Activated CD4-positive, alpha-beta T cell treated with anti-CD3 and anti-CD28 coated beads, Interleukin-2, amount 10 ng/mL, durations not matched to agents 7 days and 5 days (primary cell): ENCODE results near the gene C1QBP. TPM values are rescaled to one million over a fixed set of nuclear protein-coding genes. Genes with fewer than 3 reads are reported as not detected.
"Not testable (repeated sequence)": the region's sequence is repeated elsewhere in the genome, so short reads cannot be mapped to it uniquely, and the experiment has no call there.

Experiments
- CTCF ChIA-PET: fragments of 350-600 bp; sonication (Branson Sonifier 250); formaldehyde crosslinking; loops from one replicate; lab custom pipeline; 2021; ENCODE audit warnings: antibody characterized with exemption; lab: Charles Lee
- POLR2A ChIA-PET: fragments of 350-600 bp; sonication (Branson Sonifier 250); formaldehyde crosslinking; loops from one replicate; lab custom pipeline; 2021; ENCODE audit warnings: antibody characterized with exemption; lab: Charles Lee
- DNase-seq: peaks from one replicate; pipeline ENCODE4 v3.0.0-alpha.2; 2020
- H3K27ac Mint-ChIP-seq: one replicate; pipeline ENCODE4 v1.8.0; 2021; ENCODE audit warnings: mild to moderate bottlenecking, moderate library complexity, mixed read lengths
- H3K27me3 Mint-ChIP-seq: one replicate; pipeline ENCODE4 v1.8.0; 2021; ENCODE audit warnings: mixed read lengths
- H3K36me3 Mint-ChIP-seq: one replicate; pipeline ENCODE4 v1.8.0; 2021; ENCODE audit warnings: low read depth, mixed read lengths
- H3K4me1 Mint-ChIP-seq: one replicate; pipeline ENCODE4 v1.8.0; 2021; ENCODE audit warnings: mixed read lengths
- H3K4me3 Mint-ChIP-seq: one replicate; pipeline ENCODE4 v1.8.0; 2021; ENCODE audit warnings: mild to moderate bottlenecking, moderate library complexity, mixed read lengths
- H3K9me3 Mint-ChIP-seq: one replicate; pipeline ENCODE4 v1.8.0; 2021; ENCODE audit warnings: mixed read lengths
- total RNA-seq, 2 experiments: library from RNA; stranded (reverse); gene quantifications; one replicate each; pipeline ENCODE4 v1.2.3, GENCODE V29; 2021

The C1QBP gene
- total RNA-seq, 2 experiments from 2014 or later, result 156 to 157 TPM

GRCh38 chr17:5466295-5466694 lies 27.3 kb upstream of the C1QBP start:
- DNase-seq, result no peak
- H3K4me1 Mint-ChIP-seq, result peaks cover 42% of the 10 kb centered on the region
- H3K4me3 Mint-ChIP-seq, result no peak overlapping the region
- peaks cover 10% of the 10 kb centered on the region for H3K36me3 Mint-ChIP-seq
- no peaks in the 10 kb centered on the region for H3K27me3 Mint-ChIP-seq
- H3K27ac Mint-ChIP-seq, result no peak overlapping the region
- H3K9me3 Mint-ChIP-seq, result no peaks in the 10 kb centered on the region
- ChIA-PET POLR2A (interaction anchor here (0.5 kb wide), 1 partner anchor 152 kb away, joined by 6 read pairs; no protein-coding TSS in a partner anchor), CTCF (interaction anchor here (1.6 to 3.3 kb wide), 2 partner anchors 14 to 27 kb away, joined by 3 to 27 read pairs; partner anchors contain the start of gene C1QBP)

- Mint-ChIP-seq H3K4me1 (peaks cover 42% of the 10 kb centered on the region), H3K9me3 (no peaks in the 10 kb centered on the region), H3K4me3 (no peak overlapping the region), H3K36me3 (peaks cover 13% of the 10 kb centered on the region), H3K27me3 (no peaks in the 10 kb centered on the region), H3K27ac (peak overlapping the region; percentile 0)
- POLR2A ChIA-PET, result no interaction called here
- DNase-seq, result no peak
- CTCF ChIA-PET, result interaction anchor here (1.8 to 2.9 kb wide), 2 partner anchors 14 to 25 kb away, joined by 7 to 15 read pairs; partner anchors contain the start of gene C1QBP
These were observed 26.0 kb upstream of the C1QBP start for GRCh38 chr17:5464717-5465507.

- Mint-ChIP-seq H3K27me3 (no peaks in the 10 kb centered on the region), H3K27ac (no peak overlapping the region), H3K4me3 (no peak overlapping the region), H3K36me3 (peaks cover 46% of the 10 kb centered on the region), H3K9me3 (no peaks in the 10 kb centered on the region), H3K4me1 (no peaks in the 10 kb centered on the region)
- no peak for DNase-seq
- CTCF ChIA-PET, result no interaction called here
- POLR2A ChIA-PET, result no interaction called here
These were observed 7.8 kb upstream of the C1QBP start for GRCh38 chr17:5446786-5447185.

DNA sequence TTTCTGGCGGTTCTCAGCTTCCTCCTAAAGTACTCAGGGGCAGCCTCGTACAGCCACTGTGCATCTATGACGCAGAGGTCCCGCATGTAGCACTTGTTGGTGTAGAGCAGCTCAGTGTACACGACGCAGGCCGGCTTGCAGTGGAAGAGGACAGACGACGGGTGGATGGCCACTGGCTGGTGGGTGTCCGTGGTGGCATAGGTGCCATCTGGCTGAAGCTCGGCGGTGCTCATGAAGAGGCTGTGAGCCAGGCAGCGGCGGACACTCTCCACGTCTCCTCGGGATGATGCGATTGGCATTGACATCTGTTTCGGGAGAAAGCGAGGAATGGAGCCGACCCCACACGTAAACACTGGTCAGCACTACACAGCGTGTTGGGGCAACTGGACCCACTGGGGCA lies 5.3 kb upstream of the C1QBP start:
- CTCF ChIA-PET, result interaction anchor here (1.0 to 1.2 kb wide), 2 partner anchors 10 kb away, joined by 3 to 4 read pairs; no protein-coding TSS in a partner anchor
- POLR2A ChIA-PET, result interaction anchor here (0.6 kb wide), 1 partner anchor 554 kb away, joined by 5 read pairs; no protein-coding TSS in a partner anchor
- Mint-ChIP-seq H3K36me3 (peaks cover 38% of the 10 kb centered on the region), H3K4me3 (no peak overlapping the region), H3K27me3 (no peaks in the 10 kb centered on the region), H3K9me3 (no peaks in the 10 kb centered on the region), H3K27ac (no peak overlapping the region), H3K4me1 (peaks cover 9% of the 10 kb centered on the region)
- DNase-seq, result no peak

GRCh38 chr17:5443728-5444127 lies 4.8 kb upstream of the C1QBP start:
- Mint-ChIP-seq H3K9me3 (no peaks in the 10 kb centered on the region), H3K27me3 (no peaks in the 10 kb centered on the region), H3K27ac (no peak overlapping the region), H3K4me3 (no peak overlapping the region), H3K4me1 (peaks cover 10% of the 10 kb centered on the region), H3K36me3 (peaks cover 35% of the 10 kb centered on the region)
- POLR2A ChIA-PET, result no interaction called here
- DNase-seq, result no peak
- CTCF ChIA-PET, result interaction anchor here (1.0 kb wide), 1 partner anchor 10 kb away, joined by 4 read pairs; no protein-coding TSS in a partner anchor

DNA sequence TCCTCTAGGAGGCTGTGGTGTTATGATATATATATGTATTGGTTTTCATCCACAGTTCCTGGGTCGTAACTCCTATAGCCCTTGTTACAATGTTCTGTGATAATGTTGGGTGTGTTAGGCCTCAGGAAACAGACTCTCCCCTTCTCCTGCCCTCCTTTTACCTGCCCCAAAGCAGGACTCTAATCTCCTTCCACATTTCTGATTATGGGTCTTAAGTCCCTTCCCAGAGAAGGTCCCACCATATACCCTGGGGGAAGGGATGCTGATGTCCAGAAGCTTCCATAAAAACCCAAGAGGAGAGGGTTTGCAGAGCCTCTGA lies 450 bp upstream of the C1QBP start:
- Mint-ChIP-seq H3K27ac (peak overlapping the region; percentile 92), H3K27me3 (no peaks in the 10 kb centered on the region), H3K4me3 (peak overlapping the region; percentile 82), H3K36me3 (peaks cover 41% of the 10 kb centered on the region), H3K4me1 (peaks cover 41% of the 10 kb centered on the region), H3K9me3 (no peaks in the 10 kb centered on the region)
- CTCF ChIA-PET, result interaction anchor here (0.7 to 3.4 kb wide), 24 partner anchors 10 to 500 kb away, joined by 3 to 27 read pairs (median 6); partner anchors contain the start of genes DERL2, DHX33, MIS12 and NUP88
- DNase-seq, result no peak
- POLR2A ChIA-PET, result interaction anchor here (1.0 kb wide), 1 partner anchor 47 kb away, joined by 3 read pairs; the partner anchor contains the start of genes DERL2 and MIS12

DNA sequence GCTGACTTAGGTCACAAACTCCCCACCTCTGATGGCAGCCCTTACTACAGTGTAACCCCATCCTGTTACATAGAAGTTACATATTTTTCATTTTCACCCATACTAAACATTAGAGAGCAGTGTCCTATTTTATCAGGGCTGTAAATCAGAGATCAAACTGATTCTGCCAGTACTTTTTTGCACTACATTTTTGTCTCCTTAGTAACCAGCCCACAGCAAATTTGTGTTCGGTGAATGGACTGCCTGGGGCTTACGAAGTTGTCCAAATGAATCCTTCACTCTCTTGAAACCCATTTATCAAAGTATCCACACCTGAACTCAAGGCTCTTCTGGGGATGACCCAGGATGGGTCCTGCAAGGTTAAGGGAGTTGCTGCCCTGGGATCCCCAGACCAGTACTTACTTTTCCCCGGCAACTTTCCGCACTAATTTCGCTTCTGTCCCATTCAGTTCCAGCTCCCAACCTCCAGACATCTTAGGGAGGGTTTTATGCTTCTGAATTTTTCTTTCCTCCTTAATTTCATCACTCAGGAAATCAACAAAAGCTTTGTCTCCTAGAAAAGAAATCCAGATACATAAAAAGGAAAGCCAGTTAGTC lies 1.1 kb downstream of the C1QBP start:
- ChIA-PET POLR2A (no interaction called here), CTCF (interaction anchor here (1.9 to 3.3 kb wide), 4 partner anchors 8 to 30 kb away, joined by 11 to 27 read pairs (median 17); partner anchors contain the start of genes DHX33, NUP88 and RPAIN)
- H3K27ac Mint-ChIP-seq, result peak overlapping the region; percentile 92
- H3K36me3 Mint-ChIP-seq, result peaks cover 44% of the 10 kb centered on the region
- H3K4me3 Mint-ChIP-seq, result peak overlapping the region; percentile 82
- peaks cover 45% of the 10 kb centered on the region for H3K4me1 Mint-ChIP-seq
- no peaks in the 10 kb centered on the region for H3K9me3 Mint-ChIP-seq
- no peaks in the 10 kb centered on the region for H3K27me3 Mint-ChIP-seq
- no peak for DNase-seq

GRCh38 chr17:5435781-5436315 lies 3.1 kb downstream of the C1QBP start:
- Mint-ChIP-seq H3K27ac (peak overlapping the region; percentile 10), H3K4me1 (peaks cover 46% of the 10 kb centered on the region), H3K36me3 (peaks cover 59% of the 10 kb centered on the region)
- DNase-seq, H3K9me3 Mint-ChIP-seq, H3K4me3 Mint-ChIP-seq, H3K27me3 Mint-ChIP-seq: not testable (repeated sequence)
- ChIA-PET CTCF (interaction anchor here (0.6 to 1.7 kb wide), 6 partner anchors 17 to 1908 kb away, joined by 3 to 4 read pairs (median 3); partner anchors contain the start of gene NUP88), POLR2A (interaction anchor here (1.0 kb wide), 1 partner anchor 16 kb away, joined by 3 read pairs; the partner anchor contains the start of genes NUP88 and RPAIN)

- Mint-ChIP-seq H3K9me3 (no peaks in the 10 kb centered on the region), H3K27ac (no peak overlapping the region), H3K4me3 (no peak overlapping the region), H3K27me3 (no peaks in the 10 kb centered on the region), H3K36me3 (peaks cover 63% of the 10 kb centered on the region), H3K4me1 (peaks cover 45% of the 10 kb centered on the region)
- CTCF ChIA-PET, result no interaction called here
- POLR2A ChIA-PET, result no interaction called here
- DNase-seq, result no peak
These were observed 4.0 kb downstream of the C1QBP start for GRCh38 chr17:5434984-5435383.

DNA sequence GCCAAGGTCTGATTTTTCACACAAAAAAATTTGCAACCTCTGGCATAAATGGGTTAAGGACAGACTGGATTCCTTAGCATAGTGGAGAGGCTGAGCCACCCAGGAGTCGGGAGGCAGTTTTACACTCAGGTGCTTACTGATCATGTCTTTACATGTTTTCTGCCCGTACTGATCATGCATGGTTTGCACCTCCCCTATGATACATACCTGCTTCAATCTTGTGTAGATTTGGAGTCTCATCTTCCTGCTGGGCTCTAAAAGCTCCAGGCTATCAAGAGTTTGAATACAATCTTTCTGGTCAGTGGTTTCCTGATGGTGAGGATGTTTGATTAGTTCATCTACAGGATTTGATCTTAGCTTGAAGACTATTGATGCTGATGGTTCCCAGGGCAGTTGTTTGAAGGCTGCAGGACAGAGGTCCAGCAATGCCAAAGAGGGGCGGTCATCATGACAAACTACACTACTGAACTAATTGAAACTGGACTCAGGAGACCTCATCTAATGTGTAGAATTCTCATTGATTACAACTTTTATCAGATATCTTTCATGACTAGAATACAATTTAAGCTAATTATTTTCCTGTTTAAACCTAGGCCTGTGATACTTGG lies 6.9 kb downstream of the C1QBP start:
- no peak for DNase-seq
- H3K9me3 Mint-ChIP-seq, result no peaks in the 10 kb centered on the region
- CTCF ChIA-PET, result no interaction called here
- no peak overlapping the region for H3K4me3 Mint-ChIP-seq
- H3K4me1 Mint-ChIP-seq, result peaks cover 25% of the 10 kb centered on the region
- peaks cover 64% of the 10 kb centered on the region for H3K36me3 Mint-ChIP-seq
- H3K27ac Mint-ChIP-seq, result no peak overlapping the region
- POLR2A ChIA-PET, result interaction anchor here (0.6 kb wide), 1 partner anchor 12 kb away, joined by 3 read pairs; the partner anchor contains the start of gene RPAIN
- H3K27me3 Mint-ChIP-seq, result no peaks in the 10 kb centered on the region

DNA sequence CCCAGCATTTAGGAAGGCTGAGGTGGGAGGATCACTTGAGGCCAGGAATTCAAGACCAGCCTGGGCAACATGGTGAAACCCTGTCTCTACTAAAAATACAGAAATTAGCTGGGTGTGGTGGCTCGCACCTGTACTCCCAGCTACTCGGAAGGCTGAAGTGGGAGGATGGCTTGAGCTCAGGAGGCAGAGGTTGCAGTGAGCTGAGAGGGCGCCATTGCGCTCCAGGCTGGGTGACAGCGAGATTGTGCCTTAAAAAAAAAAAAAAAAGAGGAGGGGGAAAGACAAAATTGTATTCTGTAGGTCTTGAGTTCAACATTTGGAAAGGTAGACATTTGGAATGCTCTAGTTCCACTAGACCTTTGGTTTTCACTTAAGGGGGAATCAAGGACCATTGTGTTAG lies 7.7 kb downstream of the C1QBP start:
- H3K27ac Mint-ChIP-seq, H3K27me3 Mint-ChIP-seq, POLR2A ChIA-PET, H3K4me3 Mint-ChIP-seq, DNase-seq, H3K9me3 Mint-ChIP-seq: not testable (repeated sequence)
- Mint-ChIP-seq H3K4me1 (peaks cover 17% of the 10 kb centered on the region), H3K36me3 (peaks cover 58% of the 10 kb centered on the region)
- CTCF ChIA-PET, result interaction anchor here (0.6 to 1.3 kb wide), 3 partner anchors 8 to 380 kb away, joined by 3 to 4 read pairs (median 3); no protein-coding TSS in a partner anchor

DNA sequence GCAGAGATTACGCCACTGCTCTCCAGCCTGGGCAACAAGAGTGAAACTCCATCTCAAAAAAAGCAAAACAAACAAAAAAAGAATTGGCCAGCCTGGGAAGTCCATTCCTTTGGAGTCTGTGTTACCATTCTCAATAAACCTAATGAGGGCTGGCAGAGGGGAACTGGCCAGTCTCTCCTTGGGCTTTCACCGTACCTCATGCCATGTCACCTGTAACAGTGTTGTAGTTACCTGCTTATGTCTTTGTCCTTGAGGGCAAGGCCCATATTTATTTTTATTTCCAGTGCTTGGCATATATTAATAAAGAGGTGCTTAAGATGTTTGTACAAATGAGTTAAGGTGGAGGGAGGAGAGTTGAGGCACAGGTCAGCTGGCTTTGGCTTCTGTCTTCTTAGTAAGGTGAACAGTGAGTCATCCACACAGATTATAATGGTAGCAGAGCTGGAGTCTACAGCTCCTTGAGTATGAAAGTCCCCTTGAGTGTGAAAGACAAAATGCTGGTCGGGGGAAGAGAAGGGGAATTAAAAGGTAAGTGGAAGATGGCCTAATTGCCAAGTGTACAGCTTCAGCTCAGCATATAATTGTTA lies 8.4 kb downstream of the C1QBP start:
- peaks cover 13% of the 10 kb centered on the region for H3K4me1 Mint-ChIP-seq
- no peak for DNase-seq
- no peak overlapping the region for H3K27ac Mint-ChIP-seq
- no peaks in the 10 kb centered on the region for H3K9me3 Mint-ChIP-seq
- H3K4me3 Mint-ChIP-seq, result no peak overlapping the region
- POLR2A ChIA-PET, result no interaction called here
- peaks cover 60% of the 10 kb centered on the region for H3K36me3 Mint-ChIP-seq
- H3K27me3 Mint-ChIP-seq, result no peaks in the 10 kb centered on the region
- CTCF ChIA-PET, result interaction anchor here (0.6 to 1.9 kb wide), 4 partner anchors 8 to 379 kb away, joined by 3 to 13 read pairs (median 4); partner anchors contain the start of gene C1QBP
